ENCODE results near the gene KRT77. TPM values are rescaled to one million over a fixed set of nuclear protein-coding genes. Genes with fewer than 3 reads are reported as not detected.
A peak's percentile ranks its signal among the peaks of the same experiment; 100 is the strongest.

The KRT77 gene
- total RNA-seq, 1 experiment from 2014 or later: not detected

- ChIA-PET POLR2A (ENCODE audit: unreplicated experiment) (no interaction called here), CTCF (no interaction called here)
- H3K4me1 ChIP-seq (ENCODE audit: insufficient read depth, low read length): peaks cover 20% of the 10 kb centered on the region
- peak overlapping the region; percentile 50 for H2AFZ ChIP-seq (ENCODE audit: low read length)
- ATAC-seq (peak; percentile 58), DNase-seq (peak; percentile 34)
- H3K27me3 ChIP-seq (ENCODE audit: low read length): peaks cover under 1% of the 10 kb centered on the region; the same call in 1 of the 2 replicates
- no peaks in the 10 kb centered on the region for H4K20me1 ChIP-seq (ENCODE audit: low read length)
- no peaks in the 10 kb centered on the region for H3F3A ChIP-seq (ENCODE audit: low read length, unreplicated experiment)
- peak overlapping the region; percentile 71 for H3K4me2 ChIP-seq (ENCODE audit: low read length)
- no peaks in the 10 kb centered on the region for H3K9me3 ChIP-seq (ENCODE audit: low read length)
- intact Hi-C loops (cut with micrococcal nuclease): no loop called here
- H3K36me3 ChIP-seq (ENCODE audit: low read depth, low read length): no peaks in the 10 kb centered on the region
- 0 out of 2 replicates have a peak overlapping the region, but pooled peaks have one; percentile 0 for H3K27ac ChIP-seq (ENCODE audit: low read length)
- H3K79me2 ChIP-seq (ENCODE audit: low read length): no peaks in the 10 kb centered on the region
- H3K9me2 ChIP-seq (replicated peaks; ENCODE audit: low read length): no peaks in the 10 kb centered on the region
- H3K9ac ChIP-seq (ENCODE audit: low read length): no peak overlapping the region
- H3K4me3 ChIP-seq (ENCODE audit: low read length): peak overlapping the region; percentile 56
- no peak for TF ChIP-seq EZH2 (IDR thresholded peaks at IDR 0.05; ENCODE audit: low read length, unreplicated experiment)
- no peak for TF ChIP-seq EZH2phosphoT487 (IDR thresholded peaks at IDR 0.05; ENCODE audit: borderline replicate concordance, low read length)
- TF ChIP-seq, protein P1, sequence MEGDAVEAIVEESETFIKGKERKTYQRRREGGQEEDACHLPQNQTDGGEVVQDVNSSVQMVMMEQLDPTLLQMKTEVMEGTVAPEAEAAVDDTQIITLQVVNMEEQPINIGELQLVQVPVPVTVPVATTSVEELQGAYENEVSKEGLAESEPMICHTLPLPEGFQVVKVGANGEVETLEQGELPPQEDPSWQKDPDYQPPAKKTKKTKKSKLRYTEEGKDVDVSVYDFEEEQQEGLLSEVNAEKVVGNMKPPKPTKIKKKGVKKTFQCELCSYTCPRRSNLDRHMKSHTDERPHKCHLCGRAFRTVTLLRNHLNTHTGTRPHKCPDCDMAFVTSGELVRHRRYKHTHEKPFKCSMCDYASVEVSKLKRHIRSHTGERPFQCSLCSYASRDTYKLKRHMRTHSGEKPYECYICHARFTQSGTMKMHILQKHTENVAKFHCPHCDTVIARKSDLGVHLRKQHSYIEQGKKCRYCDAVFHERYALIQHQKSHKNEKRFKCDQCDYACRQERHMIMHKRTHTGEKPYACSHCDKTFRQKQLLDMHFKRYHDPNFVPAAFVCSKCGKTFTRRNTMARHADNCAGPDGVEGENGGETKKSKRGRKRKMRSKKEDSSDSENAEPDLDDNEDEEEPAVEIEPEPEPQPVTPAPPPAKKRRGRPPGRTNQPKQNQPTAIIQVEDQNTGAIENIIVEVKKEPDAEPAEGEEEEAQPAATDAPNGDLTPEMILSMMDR (conservative IDR thresholded peaks at IDR 0.05; ENCODE audit: low read depth, low read length): no peak
- no TSS peak for BruUV-seq (replicated peaks)
These were observed 52.7 kb downstream of the KRT77 start for GRCh38 chr12:52650520-52651081.

DNA sequence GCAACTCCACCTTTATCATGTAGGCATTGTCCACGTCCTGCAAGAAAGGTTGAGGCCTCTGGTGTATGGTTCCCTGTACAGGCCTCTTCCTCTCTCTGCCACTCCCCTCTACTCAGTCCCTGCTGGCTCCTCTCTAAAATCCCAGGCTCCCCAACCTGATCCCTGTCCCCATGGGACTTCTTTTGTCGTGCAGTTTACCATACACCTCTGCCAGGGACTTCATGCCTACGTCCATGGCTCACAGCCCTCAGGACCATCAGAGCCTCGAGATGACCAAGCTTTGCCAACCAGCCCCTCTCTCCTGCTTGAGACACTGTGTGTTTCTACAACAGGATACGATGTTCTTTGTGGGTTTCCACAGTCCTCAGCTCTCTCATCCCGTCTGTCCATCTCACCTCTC is 54.3 kb downstream of the KRT77 start:
- H3K27me3 ChIP-seq (ENCODE audit: low read length): peaks cover 15% of the 10 kb centered on the region
- no peaks in the 10 kb centered on the region for H3K9me3 ChIP-seq (ENCODE audit: low read length)
- no peaks in the 10 kb centered on the region for H4K20me1 ChIP-seq (ENCODE audit: low read length)
- CTCF ChIA-PET: no interaction called here
- ATAC-seq (no peak), DNase-seq (no peak)
- no peaks in the 10 kb centered on the region for H3F3A ChIP-seq (ENCODE audit: low read length, unreplicated experiment)
- no peak overlapping the region for H3K4me3 ChIP-seq (ENCODE audit: low read length)
- H3K9ac ChIP-seq (ENCODE audit: low read length): no peak overlapping the region
- H3K9me2 ChIP-seq (replicated peaks; ENCODE audit: low read length): no peaks in the 10 kb centered on the region
- H3K79me2 ChIP-seq (ENCODE audit: low read length): no peaks in the 10 kb centered on the region
- H3K27ac ChIP-seq (ENCODE audit: low read length): no peak overlapping the region
- no peak for TF ChIP-seq EZH2phosphoT487 (IDR thresholded peaks at IDR 0.05; ENCODE audit: borderline replicate concordance, low read length)
- TF ChIP-seq, protein P1 (conservative IDR thresholded peaks at IDR 0.05; ENCODE audit: low read depth, low read length): no peak
- intact Hi-C loops (cut with micrococcal nuclease): no loop called here
- H3K4me1 ChIP-seq (ENCODE audit: insufficient read depth, low read length): peaks cover 11% of the 10 kb centered on the region
- H2AFZ ChIP-seq (ENCODE audit: low read length): no peak overlapping the region
- BruUV-seq (replicated peaks): no TSS peak
- H3K36me3 ChIP-seq (ENCODE audit: low read depth, low read length): no peaks in the 10 kb centered on the region
- POLR2A ChIA-PET (ENCODE audit: unreplicated experiment): no interaction called here
- H3K4me2 ChIP-seq (ENCODE audit: low read length): no peak overlapping the region

DNA sequence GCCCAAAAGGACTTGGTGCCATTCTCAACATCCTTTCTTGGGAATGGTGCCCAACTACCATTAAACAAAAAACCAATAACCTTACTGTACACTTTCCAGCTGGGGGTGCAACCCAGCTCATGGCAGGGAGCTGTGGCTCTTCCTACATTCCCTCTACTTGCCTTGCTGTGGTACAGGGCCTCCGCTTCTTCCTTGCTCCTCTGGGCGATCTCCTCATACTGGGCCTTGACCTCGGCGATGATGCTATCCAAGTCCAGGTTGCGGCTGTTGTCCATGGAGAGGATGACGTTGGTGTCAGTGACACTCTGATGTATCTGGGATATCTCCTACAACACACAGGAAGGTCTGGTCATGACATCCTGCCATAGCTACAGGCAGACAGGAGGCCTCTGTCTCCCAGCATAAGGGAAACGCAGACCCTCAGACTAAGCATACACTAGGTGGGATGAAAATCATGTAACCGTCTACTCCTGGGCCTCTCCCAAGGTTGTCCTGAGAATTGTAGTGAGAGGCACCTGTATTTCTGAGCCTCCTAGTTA is 55.2 kb downstream of the KRT77 start:
- ChIA-PET POLR2A (ENCODE audit: unreplicated experiment) (no interaction called here), CTCF (no interaction called here)
- H3K27me3 ChIP-seq (ENCODE audit: low read length): peaks cover 24% of the 10 kb centered on the region
- BruUV-seq (replicated peaks): no TSS peak
- DNase-seq: no peak
- H3K9ac ChIP-seq (ENCODE audit: low read length): no peak overlapping the region
- no peaks in the 10 kb centered on the region for H3F3A ChIP-seq (ENCODE audit: low read length, unreplicated experiment)
- no peak overlapping the region for H3K4me3 ChIP-seq (ENCODE audit: low read length)
- H3K79me2 ChIP-seq (ENCODE audit: low read length): no peaks in the 10 kb centered on the region
- no peak for TF ChIP-seq EZH2 (IDR thresholded peaks at IDR 0.05; ENCODE audit: low read length, unreplicated experiment)
- TF ChIP-seq EZH2phosphoT487 (IDR thresholded peaks at IDR 0.05; ENCODE audit: borderline replicate concordance, low read length): no peak
- TF ChIP-seq, protein P1 (conservative IDR thresholded peaks at IDR 0.05; ENCODE audit: low read depth, low read length): no peak
- H3K4me2 ChIP-seq (ENCODE audit: low read length): no peak overlapping the region
- H3K27ac ChIP-seq (ENCODE audit: low read length): no peak overlapping the region
- no peak overlapping the region for H2AFZ ChIP-seq (ENCODE audit: low read length)
- H4K20me1 ChIP-seq (ENCODE audit: low read length): no peaks in the 10 kb centered on the region
- H3K36me3 ChIP-seq (ENCODE audit: low read depth, low read length): no peaks in the 10 kb centered on the region
- H3K9me3 ChIP-seq (ENCODE audit: low read length): no peaks in the 10 kb centered on the region
- H3K9me2 ChIP-seq (replicated peaks; ENCODE audit: low read length): no peaks in the 10 kb centered on the region
- ATAC-seq: no peak
- intact Hi-C loops (cut with micrococcal nuclease): no loop called here
- H3K4me1 ChIP-seq (ENCODE audit: insufficient read depth, low read length): peaks cover 11% of the 10 kb centered on the region

Data from PC-3 (cell line).